WTC11 (cell line): ENCODE results near the gene EIF4B. TPM values are rescaled to one million over a fixed set of nuclear protein-coding genes. Genes with fewer than 3 reads are reported as not detected.

Experiments
- ATAC-seq: fragments of 200-7000 bp; cut with Tn5 transposase; 2 replicates; pipeline ENCODE4 v1.10.0; 2021; ENCODE audit warnings: mild to moderate bottlenecking, moderate library complexity
- CTCF ChIA-PET: fragments of 300-600 bp; sonication (Branson Sonifier 250); formaldehyde crosslinking; loops from one replicate; lab custom pipeline; 2021; ENCODE audit warnings: antibody characterized with exemption; lab: Charles Lee
- POLR2A ChIA-PET: fragments of 350-600 bp; sonication (Branson Sonifier 250); formaldehyde crosslinking; loops from one replicate; lab custom pipeline; 2021; ENCODE audit warnings: antibody characterized with exemption; lab: Charles Lee
- DNase-seq: peaks from one replicate; pipeline ENCODE4 v3.0.0; 2021; ENCODE audit warnings: low spot score
- H3K27ac Mint-ChIP-seq: 2 replicates; pipeline ENCODE4 v1.8.0; 2021; ENCODE audit warnings: mixed read lengths
- H3K27me3 Mint-ChIP-seq: 2 replicates; pipeline ENCODE4 v1.8.0; 2021; ENCODE audit warnings: low read depth, mild to moderate bottlenecking, moderate library complexity, mixed read lengths
- H3K36me3 Mint-ChIP-seq: 2 replicates; pipeline ENCODE4 v1.8.0; 2021; ENCODE audit warnings: mixed read lengths
- H3K4me1 Mint-ChIP-seq: 2 replicates; pipeline ENCODE4 v1.8.0; 2022; ENCODE audit warnings: mixed read lengths
- H3K4me3 Mint-ChIP-seq: 2 replicates; pipeline ENCODE4 v1.8.0; 2021; ENCODE audit warnings: mild to moderate bottlenecking, moderate library complexity, mixed read lengths
- H3K9me3 Mint-ChIP-seq: 2 replicates; pipeline ENCODE4 v1.8.0; 2021; ENCODE audit warnings: mixed read lengths
- AR ChIP-seq: fragments of 250-450 bp; sonication (Bioruptor Pico); IDR thresholded peaks from 2 replicates; pipeline ENCODE4 v1.9.0; 2021; ENCODE audit warnings: mild to moderate bottlenecking
- ATF6 ChIP-seq: sonication (generic); formaldehyde crosslinking; IDR thresholded peaks from 2 replicates; pipeline ENCODE4 v1.8.1; 2023; ENCODE audit warnings: mild to moderate bottlenecking, missing genetic modification reagents
- CBFB ChIP-seq: sonication (generic); formaldehyde crosslinking; IDR thresholded peaks from 2 replicates; pipeline ENCODE4 v1.8.1; 2022; ENCODE audit warnings: mild to moderate bottlenecking, low read depth, missing genetic modification reagents
- E2F4 ChIP-seq: sonication (generic); formaldehyde crosslinking; IDR thresholded peaks from 2 replicates; pipeline ENCODE4 v1.8.1; 2022; ENCODE audit warnings: low read depth, mild to moderate bottlenecking, moderate library complexity, missing genetic modification reagents, borderline replicate concordance
- E2F5 ChIP-seq: sonication (generic); formaldehyde crosslinking; IDR thresholded peaks from 2 replicates; pipeline ENCODE4 v1.8.1; 2022; ENCODE audit warnings: mild to moderate bottlenecking, moderate library complexity, missing genetic modification reagents
- ETV6 ChIP-seq: sonication (generic); formaldehyde crosslinking; IDR thresholded peaks from 2 replicates; pipeline ENCODE4 v1.8.1; 2022; ENCODE audit warnings: mild to moderate bottlenecking, missing genetic modification reagents
- FOXK1 ChIP-seq: sonication (generic); formaldehyde crosslinking; IDR thresholded peaks from 2 replicates; pipeline ENCODE4 v1.8.0; 2022; ENCODE audit warnings: mild to moderate bottlenecking, moderate library complexity, missing genetic modification reagents
- IRF1 ChIP-seq: sonication (generic); formaldehyde crosslinking; IDR thresholded peaks from 2 replicates; pipeline ENCODE4 v1.8.0; 2023; ENCODE audit warnings: missing genetic modification reagents
- MLX ChIP-seq: sonication (generic); formaldehyde crosslinking; IDR thresholded peaks from 2 replicates; pipeline ENCODE4 v1.8.1; 2023; ENCODE audit warnings: mild to moderate bottlenecking, missing genetic modification reagents, moderate library complexity
- NR2C2 ChIP-seq: sonication (generic); formaldehyde crosslinking; IDR thresholded peaks from 2 replicates; pipeline ENCODE4 v1.8.0; 2022; ENCODE audit warnings: mild to moderate bottlenecking, missing genetic modification reagents
- OVOL2 ChIP-seq: fragments of 250-450 bp; sonication (Bioruptor Pico); IDR thresholded peaks from 2 replicates; pipeline ENCODE4 v1.9.0; 2021; ENCODE audit warnings: mild to moderate bottlenecking, borderline replicate concordance
- RORB ChIP-seq: fragments of 250-450 bp; sonication (Bioruptor Pico); IDR thresholded peaks from 2 replicates; pipeline ENCODE4 v1.9.0; 2021; ENCODE audit warnings: mild to moderate bottlenecking
- ZBTB43 ChIP-seq: sonication (generic); formaldehyde crosslinking; IDR thresholded peaks from 2 replicates; pipeline ENCODE4 v1.8.1; 2023; ENCODE audit warnings: mild to moderate bottlenecking, missing genetic modification reagents
- ZNF138 ChIP-seq: sonication (generic); formaldehyde crosslinking; conservative IDR thresholded peaks from 2 replicates; pipeline ENCODE4 v1.8.1; 2022; ENCODE audit warnings: mild to moderate bottlenecking, moderate library complexity, missing genetic modification reagents
- ZNF532 ChIP-seq: fragments of 250-450 bp; sonication (Bioruptor Pico); IDR thresholded peaks from 2 replicates; pipeline ENCODE4 v1.9.0; 2021; ENCODE audit warnings: mild to moderate bottlenecking, borderline replicate concordance
- ZNF671 ChIP-seq: fragments of 250-450 bp; sonication (Bioruptor Pico); IDR thresholded peaks from 2 replicates; pipeline ENCODE4 v1.8.0; 2021; ENCODE audit warnings: mild to moderate bottlenecking
- ZSCAN18 ChIP-seq: fragments of 250-450 bp; sonication (Bioruptor Pico); IDR thresholded peaks from 2 replicates; pipeline ENCODE4 v2.1.2; 2022; ENCODE audit warnings: mild to moderate bottlenecking, moderate library complexity
- total RNA-seq: library from RNA; stranded (reverse); gene quantifications from 3 replicates; pipeline ENCODE4 v1.2.3, GENCODE V29; 2021

Gene EIF4B
- total RNA-seq, 1 experiment from 2014 or later = 730 TPM

- no peak for ATAC-seq
- no peak for TF ChIP-seq ZNF671 (CRISPR knock-in tag)
- no peak for TF ChIP-seq IRF1 (CRISPR knock-in tag)
- TF ChIP-seq ETV6 (CRISPR knock-in tag) = no peak
- TF ChIP-seq NR2C2 (CRISPR knock-in tag) = no peak
- no peaks in the 10 kb centered on the region; the same call in none of the 2 replicates for H3K27me3 Mint-ChIP-seq
- no peak overlapping the region for H3K4me3 Mint-ChIP-seq
- no peak overlapping the region for H3K27ac Mint-ChIP-seq
- H3K9me3 Mint-ChIP-seq = no peaks in the 10 kb centered on the region
- H3K4me1 Mint-ChIP-seq = peaks cover 32% of the 10 kb centered on the region
- H3K36me3 Mint-ChIP-seq = peaks cover 12% of the 10 kb centered on the region; the same call in 1 of the 2 replicates
- no peak for DNase-seq
- ChIA-PET POLR2A (no interaction called here), CTCF (interaction anchor here (1.0 to 4.3 kb wide), 3 partner anchors 8 to 124 kb away, joined by 7 to 38 read pairs (median 8); partner anchors contain the start of gene IGFBP6)
Measured at GRCh38 chr12:53073881-53074280, 67.6 kb downstream of the EIF4B start.

- Mint-ChIP-seq H3K9me3 (no peaks in the 10 kb centered on the region), H3K4me1 (peaks cover 27% of the 10 kb centered on the region), H3K36me3 (peaks cover 12% of the 10 kb centered on the region; the same call in 1 of the 2 replicates)
- TF ChIP-seq ZNF138 (CRISPR knock-in tag) (no peak), AR (CRISPR knock-in tag) (no peak), FOXK1 (CRISPR knock-in tag) (no peak), ATF6 (CRISPR knock-in tag) (no peak), CBFB (no peak), RORB (CRISPR knock-in tag) (no peak), ZNF532 (CRISPR knock-in tag) (no peak), E2F4 (CRISPR knock-in tag) (no peak), MLX (CRISPR knock-in tag) (no peak), ZSCAN18 (CRISPR knock-in tag) (no peak), ETV6 (CRISPR knock-in tag) (no peak), OVOL2 (CRISPR knock-in tag) (no peak), E2F5 (no peak), ZBTB43 (CRISPR knock-in tag) (no peak)
Measured at GRCh38 chr12:53074283-53074998, 68.2 kb downstream of the EIF4B start.

More at GRCh38 chr12:53074283-53074998, 68.2 kb downstream of the EIF4B start:
- no peak overlapping the region for H3K4me3 Mint-ChIP-seq
- POLR2A ChIA-PET = no interaction called here
- ATAC-seq = no peak
- CTCF ChIA-PET = interaction anchor here (1.0 to 4.3 kb wide), 3 partner anchors 9 to 123 kb away, joined by 7 to 38 read pairs (median 8); partner anchors contain the start of gene IGFBP6
- no peak for DNase-seq
- no peak overlapping the region for H3K27ac Mint-ChIP-seq
- no peaks in the 10 kb centered on the region; the same call in none of the 2 replicates for H3K27me3 Mint-ChIP-seq
